WTC11 (cell line): ENCODE measurements around the gene BSN. TPM values are rescaled to one million over a fixed set of nuclear protein-coding genes. Genes with fewer than 3 reads are reported as not detected.

ENCODE experiments used
- ATAC-seq: fragments of 200-7000 bp; cut with Tn5 transposase; 2 replicates; pipeline ENCODE4 v1.10.0; 2021; ENCODE audit warnings: mild to moderate bottlenecking, moderate library complexity
- CTCF ChIA-PET: fragments of 300-600 bp; sonication (Branson Sonifier 250); formaldehyde crosslinking; loops from one replicate; lab custom pipeline; 2021; ENCODE audit warnings: antibody characterized with exemption; lab: Charles Lee
- POLR2A ChIA-PET: fragments of 350-600 bp; sonication (Branson Sonifier 250); formaldehyde crosslinking; loops from one replicate; lab custom pipeline; 2021; ENCODE audit warnings: antibody characterized with exemption; lab: Charles Lee
- DNase-seq: peaks from one replicate; pipeline ENCODE4 v3.0.0; 2021; ENCODE audit warnings: low spot score
- H3K27ac Mint-ChIP-seq: 2 replicates; pipeline ENCODE4 v1.8.0; 2021; ENCODE audit warnings: mixed read lengths
- H3K27me3 Mint-ChIP-seq: 2 replicates; pipeline ENCODE4 v1.8.0; 2021; ENCODE audit warnings: low read depth, mild to moderate bottlenecking, moderate library complexity, mixed read lengths
- H3K36me3 Mint-ChIP-seq: 2 replicates; pipeline ENCODE4 v1.8.0; 2021; ENCODE audit warnings: mixed read lengths
- H3K4me1 Mint-ChIP-seq: 2 replicates; pipeline ENCODE4 v1.8.0; 2022; ENCODE audit warnings: mixed read lengths
- H3K4me3 Mint-ChIP-seq: 2 replicates; pipeline ENCODE4 v1.8.0; 2021; ENCODE audit warnings: mild to moderate bottlenecking, moderate library complexity, mixed read lengths
- H3K9me3 Mint-ChIP-seq: 2 replicates; pipeline ENCODE4 v1.8.0; 2021; ENCODE audit warnings: mixed read lengths
- FOXK1 ChIP-seq: sonication (generic); formaldehyde crosslinking; IDR thresholded peaks from 2 replicates; pipeline ENCODE4 v1.8.0; 2022; ENCODE audit warnings: mild to moderate bottlenecking, moderate library complexity, missing genetic modification reagents
- HMGA2 ChIP-seq: fragments of 250-450 bp; sonication (Bioruptor Pico); IDR thresholded peaks from 2 replicates; pipeline ENCODE4 v1.4.0; 2021; ENCODE audit warnings: mild to moderate bottlenecking, moderate library complexity
- JUN ChIP-seq: sonication (generic); formaldehyde crosslinking; IDR thresholded peaks from 2 replicates; pipeline ENCODE4 v1.8.0; 2023; ENCODE audit warnings: mild to moderate bottlenecking, missing genetic modification reagents
- SMAD3 ChIP-seq: sonication (generic); formaldehyde crosslinking; IDR thresholded peaks from 2 replicates; pipeline ENCODE4 v1.8.0; 2022; ENCODE audit warnings: missing genetic modification reagents, mild to moderate bottlenecking, borderline replicate concordance
- SP1 ChIP-seq: sonication (generic); formaldehyde crosslinking; conservative IDR thresholded peaks from 2 replicates; pipeline ENCODE4 v1.8.1; 2022; ENCODE audit warnings: missing genetic modification reagents
- TEAD1 ChIP-seq: sonication (generic); formaldehyde crosslinking; IDR thresholded peaks from 2 replicates; pipeline ENCODE4 v1.8.0; 2022; ENCODE audit warnings: mild to moderate bottlenecking, missing genetic modification reagents
- ZNF138 ChIP-seq: sonication (generic); formaldehyde crosslinking; conservative IDR thresholded peaks from 2 replicates; pipeline ENCODE4 v1.8.1; 2022; ENCODE audit warnings: mild to moderate bottlenecking, moderate library complexity, missing genetic modification reagents
- ZNF219 ChIP-seq: sonication (generic); formaldehyde crosslinking; IDR thresholded peaks from 2 replicates; pipeline ENCODE4 v1.8.0; 2023; ENCODE audit warnings: missing genetic modification reagents, mild to moderate bottlenecking, borderline replicate concordance
- ZNF396 ChIP-seq: fragments of 250-450 bp; sonication (Bioruptor Pico); IDR thresholded peaks from 2 replicates; pipeline ENCODE4 v1.8.0; 2021; ENCODE audit warnings: mild to moderate bottlenecking, moderate library complexity, borderline replicate concordance
- total RNA-seq: library from RNA; stranded (reverse); gene quantifications from 3 replicates; pipeline ENCODE4 v1.2.3, GENCODE V29; 2021
- TF ChIP-seq, protein P1 (sequence below): sonication (generic); formaldehyde crosslinking; IDR thresholded peaks from 2 replicates; pipeline ENCODE4 v1.8.0; 2022; ENCODE audit warnings: mild to moderate bottlenecking, missing genetic modification reagents
- TF ChIP-seq, protein P2 (sequence below): sonication (generic); formaldehyde crosslinking; conservative IDR thresholded peaks from 2 replicates; pipeline ENCODE4 v1.8.1; 2023; ENCODE audit warnings: mild to moderate bottlenecking, low read depth, missing genetic modification reagents, moderate library complexity
- TF ChIP-seq, protein P3 (sequence below): sonication (generic); formaldehyde crosslinking; IDR thresholded peaks from 2 replicates; pipeline ENCODE4 v1.8.0; 2022; ENCODE audit warnings: missing genetic modification reagents
- TF ChIP-seq, protein P4 (sequence below): fragments of 250-450 bp; sonication (Bioruptor Pico); conservative IDR thresholded peaks from 2 replicates; pipeline ENCODE4 v1.9.0; 2021; ENCODE audit warnings: mild to moderate bottlenecking
- TF ChIP-seq, protein P5 (sequence below): sonication (generic); formaldehyde crosslinking; IDR thresholded peaks from 2 replicates; pipeline ENCODE4 v1.8.1; 2023; ENCODE audit warnings: mild to moderate bottlenecking, missing genetic modification reagents, borderline replicate concordance
- TF ChIP-seq, protein P6 (sequence below): sonication (generic); formaldehyde crosslinking; IDR thresholded peaks from 2 replicates; pipeline ENCODE4 v1.8.0; 2022; ENCODE audit warnings: mild to moderate bottlenecking, missing genetic modification reagents
- TF ChIP-seq, protein P7 (sequence below): fragments of 200-600 bp; IDR thresholded peaks from 2 replicates; pipeline ENCODE4 v1.8.0; 2022; ENCODE audit warnings: antibody characterized with exemption

BSN gene
- total RNA-seq, 1 experiment from 2014 or later = 2.8 TPM

DNA sequence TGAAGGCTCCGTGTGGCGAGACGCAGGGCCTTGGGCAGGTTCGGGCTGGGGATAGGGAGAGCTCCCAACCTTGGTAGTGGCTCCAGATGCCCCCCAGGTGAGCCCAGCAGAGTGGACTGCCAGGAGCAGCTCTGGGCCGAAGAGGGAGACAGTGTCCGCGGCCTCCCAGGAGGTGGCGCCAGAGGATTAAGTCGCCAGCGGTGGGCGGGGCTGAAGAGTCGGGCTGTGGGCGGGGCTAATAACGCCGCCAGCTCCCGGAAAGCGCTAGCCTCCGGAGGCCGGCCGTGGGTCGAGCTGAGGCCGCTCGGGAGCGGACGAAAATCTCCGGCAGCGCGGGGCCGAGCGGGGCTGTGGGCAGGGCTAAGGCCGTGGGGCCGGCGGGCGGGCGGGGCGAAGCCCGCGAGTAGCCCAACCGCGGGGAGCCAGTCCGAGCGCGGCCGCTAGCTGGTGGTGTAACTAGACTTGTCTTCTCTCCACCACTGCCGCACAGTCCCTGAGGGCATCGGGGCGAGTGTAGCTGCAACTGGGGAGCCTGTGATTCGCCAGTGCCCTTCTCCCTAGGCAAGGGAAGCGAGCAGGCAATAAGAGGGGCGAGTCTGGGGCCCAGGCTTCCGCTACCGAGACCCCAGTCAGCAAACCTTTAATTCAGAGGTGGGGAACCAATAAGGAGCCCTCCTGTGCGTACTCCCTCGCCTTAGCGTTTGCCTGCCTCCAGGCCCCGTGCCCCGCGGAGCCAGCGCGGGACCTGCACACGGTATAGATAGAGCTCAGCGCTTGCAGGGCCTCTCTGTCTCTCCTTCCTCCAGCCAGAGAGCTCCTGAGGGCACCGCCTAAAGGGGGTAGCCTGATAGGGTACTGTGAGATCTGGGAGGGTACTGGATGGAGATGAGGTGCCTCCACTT is 14.4 kb upstream of the BSN start:
- H3K27me3 Mint-ChIP-seq = peaks cover 23% of the 10 kb centered on the region
- no peaks in the 10 kb centered on the region for H3K36me3 Mint-ChIP-seq
- 0 out of 2 replicates have a peak overlapping the region, but pooled peaks have one; percentile 41 for H3K27ac Mint-ChIP-seq
- ATAC-seq = peak; percentile 86
- 0 out of 2 replicates have a peak, but pooled peaks cover 4% of the 10 kb centered on the region for H3K9me3 Mint-ChIP-seq
- CTCF ChIA-PET = interaction anchor here (0.5 to 3.4 kb wide), 90 partner anchors 8 to 822 kb away, joined by 3 to 304 read pairs (median 5); partner anchors contain the start of genes AMIGO3, BSN, C3orf62 and DAG1
- H3K4me1 Mint-ChIP-seq = peaks cover 19% of the 10 kb centered on the region
- POLR2A ChIA-PET = interaction anchor here (0.5 to 2.7 kb wide), 12 partner anchors 14 to 518 kb away, joined by 3 to 27 read pairs (median 4); partner anchors contain the start of genes AMIGO3, BSN, DAG1 and NDUFAF3
- peak; percentile 97 for DNase-seq
- peak overlapping the region; percentile 72 for H3K4me3 Mint-ChIP-seq
- TF ChIP-seq HMGA2 (CRISPR knock-in tag) = no peak
- TF ChIP-seq ZNF138 (CRISPR knock-in tag) = no peak
- TF ChIP-seq JUN (CRISPR knock-in tag) = no peak
- TF ChIP-seq FOXK1 (CRISPR knock-in tag) = 0 out of 2 replicates have a peak, but pooled peaks have one; percentile 44
- no peak for TF ChIP-seq ZNF219 (CRISPR knock-in tag)
- peak; percentile 61; the same call in 1 of the 2 replicates for TF ChIP-seq SMAD3
- TF ChIP-seq, protein P1, sequence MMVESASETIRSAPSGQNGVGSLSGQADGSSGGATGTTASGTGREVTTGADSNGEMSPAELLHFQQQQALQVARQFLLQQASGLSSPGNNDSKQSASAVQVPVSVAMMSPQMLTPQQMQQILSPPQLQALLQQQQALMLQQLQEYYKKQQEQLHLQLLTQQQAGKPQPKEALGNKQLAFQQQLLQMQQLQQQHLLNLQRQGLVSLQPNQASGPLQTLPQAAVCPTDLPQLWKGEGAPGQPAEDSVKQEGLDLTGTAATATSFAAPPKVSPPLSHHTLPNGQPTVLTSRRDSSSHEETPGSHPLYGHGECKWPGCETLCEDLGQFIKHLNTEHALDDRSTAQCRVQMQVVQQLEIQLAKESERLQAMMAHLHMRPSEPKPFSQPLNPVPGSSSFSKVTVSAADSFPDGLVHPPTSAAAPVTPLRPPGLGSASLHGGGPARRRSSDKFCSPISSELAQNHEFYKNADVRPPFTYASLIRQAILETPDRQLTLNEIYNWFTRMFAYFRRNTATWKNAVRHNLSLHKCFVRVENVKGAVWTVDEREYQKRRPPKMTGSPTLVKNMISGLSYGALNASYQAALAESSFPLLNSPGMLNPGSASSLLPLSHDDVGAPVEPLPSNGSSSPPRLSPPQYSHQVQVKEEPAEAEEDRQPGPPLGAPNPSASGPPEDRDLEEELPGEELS (CRISPR knock-in tag) = 0 out of 2 replicates have a peak, but pooled peaks have one; percentile 39
- TF ChIP-seq, protein P2, sequence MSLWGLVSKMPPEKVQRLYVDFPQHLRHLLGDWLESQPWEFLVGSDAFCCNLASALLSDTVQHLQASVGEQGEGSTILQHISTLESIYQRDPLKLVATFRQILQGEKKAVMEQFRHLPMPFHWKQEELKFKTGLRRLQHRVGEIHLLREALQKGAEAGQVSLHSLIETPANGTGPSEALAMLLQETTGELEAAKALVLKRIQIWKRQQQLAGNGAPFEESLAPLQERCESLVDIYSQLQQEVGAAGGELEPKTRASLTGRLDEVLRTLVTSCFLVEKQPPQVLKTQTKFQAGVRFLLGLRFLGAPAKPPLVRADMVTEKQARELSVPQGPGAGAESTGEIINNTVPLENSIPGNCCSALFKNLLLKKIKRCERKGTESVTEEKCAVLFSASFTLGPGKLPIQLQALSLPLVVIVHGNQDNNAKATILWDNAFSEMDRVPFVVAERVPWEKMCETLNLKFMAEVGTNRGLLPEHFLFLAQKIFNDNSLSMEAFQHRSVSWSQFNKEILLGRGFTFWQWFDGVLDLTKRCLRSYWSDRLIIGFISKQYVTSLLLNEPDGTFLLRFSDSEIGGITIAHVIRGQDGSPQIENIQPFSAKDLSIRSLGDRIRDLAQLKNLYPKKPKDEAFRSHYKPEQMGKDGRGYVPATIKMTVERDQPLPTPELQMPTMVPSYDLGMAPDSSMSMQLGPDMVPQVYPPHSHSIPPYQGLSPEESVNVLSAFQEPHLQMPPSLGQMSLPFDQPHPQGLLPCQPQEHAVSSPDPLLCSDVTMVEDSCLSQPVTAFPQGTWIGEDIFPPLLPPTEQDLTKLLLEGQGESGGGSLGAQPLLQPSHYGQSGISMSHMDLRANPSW (CRISPR knock-in tag) = 0 out of 2 replicates have a peak, but pooled peaks have one; percentile 37
- 0 out of 2 replicates have a peak, but pooled peaks have one; percentile 32 for TF ChIP-seq TEAD1
- TF ChIP-seq, protein P3, sequence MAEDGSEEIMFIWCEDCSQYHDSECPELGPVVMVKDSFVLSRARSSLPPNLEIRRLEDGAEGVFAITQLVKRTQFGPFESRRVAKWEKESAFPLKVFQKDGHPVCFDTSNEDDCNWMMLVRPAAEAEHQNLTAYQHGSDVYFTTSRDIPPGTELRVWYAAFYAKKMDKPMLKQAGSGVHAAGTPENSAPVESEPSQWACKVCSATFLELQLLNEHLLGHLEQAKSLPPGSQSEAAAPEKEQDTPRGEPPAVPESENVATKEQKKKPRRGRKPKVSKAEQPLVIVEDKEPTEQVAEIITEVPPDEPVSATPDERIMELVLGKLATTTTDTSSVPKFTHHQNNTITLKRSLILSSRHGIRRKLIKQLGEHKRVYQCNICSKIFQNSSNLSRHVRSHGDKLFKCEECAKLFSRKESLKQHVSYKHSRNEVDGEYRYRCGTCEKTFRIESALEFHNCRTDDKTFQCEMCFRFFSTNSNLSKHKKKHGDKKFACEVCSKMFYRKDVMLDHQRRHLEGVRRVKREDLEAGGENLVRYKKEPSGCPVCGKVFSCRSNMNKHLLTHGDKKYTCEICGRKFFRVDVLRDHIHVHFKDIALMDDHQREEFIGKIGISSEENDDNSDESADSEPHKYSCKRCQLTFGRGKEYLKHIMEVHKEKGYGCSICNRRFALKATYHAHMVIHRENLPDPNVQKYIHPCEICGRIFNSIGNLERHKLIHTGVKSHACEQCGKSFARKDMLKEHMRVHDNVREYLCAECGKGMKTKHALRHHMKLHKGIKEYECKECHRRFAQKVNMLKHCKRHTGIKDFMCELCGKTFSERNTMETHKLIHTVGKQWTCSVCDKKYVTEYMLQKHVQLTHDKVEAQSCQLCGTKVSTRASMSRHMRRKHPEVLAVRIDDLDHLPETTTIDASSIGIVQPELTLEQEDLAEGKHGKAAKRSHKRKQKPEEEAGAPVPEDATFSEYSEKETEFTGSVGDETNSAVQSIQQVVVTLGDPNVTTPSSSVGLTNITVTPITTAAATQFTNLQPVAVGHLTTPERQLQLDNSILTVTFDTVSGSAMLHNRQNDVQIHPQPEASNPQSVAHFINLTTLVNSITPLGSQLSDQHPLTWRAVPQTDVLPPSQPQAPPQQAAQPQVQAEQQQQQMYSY = peak; percentile 24; the same call in 1 of the 2 replicates
- TF ChIP-seq, protein P4, sequence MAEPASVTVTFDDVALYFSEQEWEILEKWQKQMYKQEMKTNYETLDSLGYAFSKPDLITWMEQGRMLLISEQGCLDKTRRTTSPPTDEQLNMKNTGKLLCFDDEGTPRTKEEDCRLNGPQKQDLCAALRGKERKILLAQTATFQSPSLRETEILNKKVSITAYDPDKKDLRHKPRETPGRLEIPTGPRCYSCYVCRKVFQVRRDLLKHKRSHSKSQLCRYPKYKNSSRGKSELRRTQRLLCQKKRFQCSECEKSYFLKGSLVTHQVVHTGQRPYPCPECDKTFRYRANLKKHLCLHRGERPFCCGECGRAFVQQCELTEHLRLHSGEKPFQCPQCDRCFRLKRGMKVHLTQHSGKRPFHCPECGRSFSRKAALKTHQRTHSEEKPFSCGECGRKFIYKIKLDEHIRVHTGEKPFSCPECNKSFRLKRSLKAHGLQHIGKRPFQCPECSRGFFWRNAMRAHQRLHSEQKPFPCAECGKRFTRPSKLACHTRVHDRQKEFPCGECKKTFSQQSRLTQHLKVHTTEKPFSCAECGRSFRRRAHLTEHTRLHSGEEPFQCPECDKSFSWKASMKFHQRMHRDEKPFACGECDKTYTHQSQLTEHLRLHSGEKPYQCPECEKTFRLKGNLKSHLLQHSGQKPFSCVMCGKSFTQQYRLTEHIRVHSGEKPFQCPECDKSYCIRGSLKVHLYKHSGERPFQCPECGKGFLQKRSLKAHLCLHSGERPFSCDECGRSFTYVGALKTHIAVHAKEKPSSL (CRISPR knock-in tag) = no peak
- TF ChIP-seq, protein P5, sequence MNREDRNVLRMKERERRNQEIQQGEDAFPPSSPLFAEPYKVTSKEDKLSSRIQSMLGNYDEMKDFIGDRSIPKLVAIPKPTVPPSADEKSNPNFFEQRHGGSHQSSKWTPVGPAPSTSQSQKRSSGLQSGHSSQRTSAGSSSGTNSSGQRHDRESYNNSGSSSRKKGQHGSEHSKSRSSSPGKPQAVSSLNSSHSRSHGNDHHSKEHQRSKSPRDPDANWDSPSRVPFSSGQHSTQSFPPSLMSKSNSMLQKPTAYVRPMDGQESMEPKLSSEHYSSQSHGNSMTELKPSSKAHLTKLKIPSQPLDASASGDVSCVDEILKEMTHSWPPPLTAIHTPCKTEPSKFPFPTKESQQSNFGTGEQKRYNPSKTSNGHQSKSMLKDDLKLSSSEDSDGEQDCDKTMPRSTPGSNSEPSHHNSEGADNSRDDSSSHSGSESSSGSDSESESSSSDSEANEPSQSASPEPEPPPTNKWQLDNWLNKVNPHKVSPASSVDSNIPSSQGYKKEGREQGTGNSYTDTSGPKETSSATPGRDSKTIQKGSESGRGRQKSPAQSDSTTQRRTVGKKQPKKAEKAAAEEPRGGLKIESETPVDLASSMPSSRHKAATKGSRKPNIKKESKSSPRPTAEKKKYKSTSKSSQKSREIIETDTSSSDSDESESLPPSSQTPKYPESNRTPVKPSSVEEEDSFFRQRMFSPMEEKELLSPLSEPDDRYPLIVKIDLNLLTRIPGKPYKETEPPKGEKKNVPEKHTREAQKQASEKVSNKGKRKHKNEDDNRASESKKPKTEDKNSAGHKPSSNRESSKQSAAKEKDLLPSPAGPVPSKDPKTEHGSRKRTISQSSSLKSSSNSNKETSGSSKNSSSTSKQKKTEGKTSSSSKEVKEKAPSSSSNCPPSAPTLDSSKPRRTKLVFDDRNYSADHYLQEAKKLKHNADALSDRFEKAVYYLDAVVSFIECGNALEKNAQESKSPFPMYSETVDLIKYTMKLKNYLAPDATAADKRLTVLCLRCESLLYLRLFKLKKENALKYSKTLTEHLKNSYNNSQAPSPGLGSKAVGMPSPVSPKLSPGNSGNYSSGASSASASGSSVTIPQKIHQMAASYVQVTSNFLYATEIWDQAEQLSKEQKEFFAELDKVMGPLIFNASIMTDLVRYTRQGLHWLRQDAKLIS (CRISPR knock-in tag) = 0 out of 2 replicates have a peak, but pooled peaks have one; percentile 48
- TF ChIP-seq, protein P6, sequence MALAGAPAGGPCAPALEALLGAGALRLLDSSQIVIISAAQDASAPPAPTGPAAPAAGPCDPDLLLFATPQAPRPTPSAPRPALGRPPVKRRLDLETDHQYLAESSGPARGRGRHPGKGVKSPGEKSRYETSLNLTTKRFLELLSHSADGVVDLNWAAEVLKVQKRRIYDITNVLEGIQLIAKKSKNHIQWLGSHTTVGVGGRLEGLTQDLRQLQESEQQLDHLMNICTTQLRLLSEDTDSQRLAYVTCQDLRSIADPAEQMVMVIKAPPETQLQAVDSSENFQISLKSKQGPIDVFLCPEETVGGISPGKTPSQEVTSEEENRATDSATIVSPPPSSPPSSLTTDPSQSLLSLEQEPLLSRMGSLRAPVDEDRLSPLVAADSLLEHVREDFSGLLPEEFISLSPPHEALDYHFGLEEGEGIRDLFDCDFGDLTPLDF (CRISPR knock-in tag) = peak; percentile 51; the same call in 1 of the 2 replicates
- TF ChIP-seq SP1 (CRISPR knock-in tag) = peak; percentile 95
- TF ChIP-seq, protein P7, sequence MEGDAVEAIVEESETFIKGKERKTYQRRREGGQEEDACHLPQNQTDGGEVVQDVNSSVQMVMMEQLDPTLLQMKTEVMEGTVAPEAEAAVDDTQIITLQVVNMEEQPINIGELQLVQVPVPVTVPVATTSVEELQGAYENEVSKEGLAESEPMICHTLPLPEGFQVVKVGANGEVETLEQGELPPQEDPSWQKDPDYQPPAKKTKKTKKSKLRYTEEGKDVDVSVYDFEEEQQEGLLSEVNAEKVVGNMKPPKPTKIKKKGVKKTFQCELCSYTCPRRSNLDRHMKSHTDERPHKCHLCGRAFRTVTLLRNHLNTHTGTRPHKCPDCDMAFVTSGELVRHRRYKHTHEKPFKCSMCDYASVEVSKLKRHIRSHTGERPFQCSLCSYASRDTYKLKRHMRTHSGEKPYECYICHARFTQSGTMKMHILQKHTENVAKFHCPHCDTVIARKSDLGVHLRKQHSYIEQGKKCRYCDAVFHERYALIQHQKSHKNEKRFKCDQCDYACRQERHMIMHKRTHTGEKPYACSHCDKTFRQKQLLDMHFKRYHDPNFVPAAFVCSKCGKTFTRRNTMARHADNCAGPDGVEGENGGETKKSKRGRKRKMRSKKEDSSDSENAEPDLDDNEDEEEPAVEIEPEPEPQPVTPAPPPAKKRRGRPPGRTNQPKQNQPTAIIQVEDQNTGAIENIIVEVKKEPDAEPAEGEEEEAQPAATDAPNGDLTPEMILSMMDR = peak; percentile 80
- TF ChIP-seq ZNF396 = no peak
